ENCODE results near the gene SEMA6A.
"Not testable (repeated sequence)": the region's sequence is repeated elsewhere in the genome, so short reads cannot be mapped to it uniquely, and the experiment has no call there.

SEMA6A gene

GRCh38 chr5:116566251-116566650 lies 8.4 kb downstream of the SEMA6A start:
- H3K4me3 Mint-ChIP-seq: no peak overlapping the region
- no peaks in the 10 kb centered on the region for H3K9me3 Mint-ChIP-seq
- H3K36me3 Mint-ChIP-seq (ENCODE audit: low read depth): no peaks in the 10 kb centered on the region
- H3K4me1 Mint-ChIP-seq (ENCODE audit: low read depth): peaks cover 4% of the 10 kb centered on the region
- peaks cover 34% of the 10 kb centered on the region for H3K27me3 Mint-ChIP-seq
- H3K27ac Mint-ChIP-seq: no peak overlapping the region

GRCh38 chr5:116564756-116565490 lies 9.7 kb downstream of the SEMA6A start:
- H3K36me3 Mint-ChIP-seq (ENCODE audit: low read depth): no peaks in the 10 kb centered on the region
- no peak overlapping the region for H3K4me3 Mint-ChIP-seq
- peaks cover 4% of the 10 kb centered on the region for H3K4me1 Mint-ChIP-seq (ENCODE audit: low read depth)
- peaks cover 22% of the 10 kb centered on the region for H3K27me3 Mint-ChIP-seq
- H3K9me3 Mint-ChIP-seq: no peaks in the 10 kb centered on the region
- H3K27ac Mint-ChIP-seq: no peak overlapping the region

DNA sequence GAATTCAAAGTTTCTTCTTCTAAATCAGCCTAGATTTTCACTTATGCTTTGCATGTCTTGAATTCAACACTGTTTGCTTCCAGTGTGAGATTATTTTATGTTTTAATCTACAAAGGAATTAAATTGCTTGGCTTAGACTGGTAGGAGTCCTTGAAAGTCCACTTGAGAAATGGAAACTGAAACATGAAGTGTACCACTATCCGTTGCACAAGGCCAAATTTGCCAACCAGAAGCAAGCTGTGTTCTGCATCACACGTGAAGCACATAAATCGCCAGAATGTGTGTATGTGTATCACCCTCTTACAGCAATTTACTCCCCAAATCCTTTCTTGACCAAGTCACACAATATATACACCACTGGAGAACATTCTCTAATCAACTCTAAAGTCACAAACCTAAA lies 10.3 kb downstream of the SEMA6A start:
- H3K27ac Mint-ChIP-seq: no peak overlapping the region
- no peak overlapping the region for H3K4me3 Mint-ChIP-seq
- H3K9me3 Mint-ChIP-seq: no peaks in the 10 kb centered on the region
- H3K27me3 Mint-ChIP-seq: peaks cover 16% of the 10 kb centered on the region
- no peaks in the 10 kb centered on the region for H3K36me3 Mint-ChIP-seq (ENCODE audit: low read depth)
- H3K4me1 Mint-ChIP-seq (ENCODE audit: low read depth): peaks cover 4% of the 10 kb centered on the region

DNA sequence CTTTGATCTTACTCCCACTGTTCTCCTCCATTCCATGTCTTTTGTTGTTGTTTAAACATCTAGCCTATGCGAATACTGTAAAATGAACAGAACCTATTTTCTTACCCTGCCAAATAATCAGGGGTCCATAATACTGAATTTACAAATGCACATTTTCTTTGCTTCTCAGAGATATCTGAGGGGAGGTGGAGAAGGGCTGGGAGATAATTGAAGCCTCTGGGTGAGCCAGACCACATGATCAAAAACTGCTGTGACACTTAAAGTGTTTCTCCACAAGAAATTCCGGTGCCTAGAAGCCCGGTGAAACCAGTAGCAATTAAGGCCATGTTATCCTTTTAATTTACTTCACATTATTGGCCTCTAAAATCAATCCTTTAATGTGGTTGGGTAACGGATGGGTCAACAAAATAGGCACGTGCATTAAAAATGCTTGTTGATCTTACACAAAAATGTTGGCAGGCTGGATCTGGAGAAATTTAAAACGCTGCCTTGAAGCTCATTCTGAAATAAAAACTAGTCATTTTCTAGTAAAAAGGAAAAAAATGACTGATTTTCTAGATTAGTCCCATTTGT lies 10.8 kb downstream of the SEMA6A start:
- Mint-ChIP-seq H3K9me3 (no peaks in the 10 kb centered on the region), H3K4me3 (no peak overlapping the region), H3K36me3 (ENCODE audit: low read depth) (no peaks in the 10 kb centered on the region), H3K27me3 (peaks cover 11% of the 10 kb centered on the region), H3K4me1 (ENCODE audit: low read depth) (peaks cover 4% of the 10 kb centered on the region), H3K27ac (no peak overlapping the region)

GRCh38 chr5:116562669-116563068 lies 12.0 kb downstream of the SEMA6A start:
- Mint-ChIP-seq H3K27ac (no peak overlapping the region), H3K9me3 (no peaks in the 10 kb centered on the region), H3K27me3 (peaks cover 3% of the 10 kb centered on the region), H3K4me1 (ENCODE audit: low read depth) (peaks cover 4% of the 10 kb centered on the region), H3K4me3 (no peak overlapping the region), H3K36me3 (ENCODE audit: low read depth) (no peaks in the 10 kb centered on the region)

- H3K4me3 Mint-ChIP-seq: no peak overlapping the region
- no peaks in the 10 kb centered on the region for H3K9me3 Mint-ChIP-seq
- peaks cover 4% of the 10 kb centered on the region for H3K4me1 Mint-ChIP-seq (ENCODE audit: low read depth)
- H3K27me3 Mint-ChIP-seq: no peaks in the 10 kb centered on the region
- H3K36me3 Mint-ChIP-seq (ENCODE audit: low read depth): no peaks in the 10 kb centered on the region
- no peak overlapping the region for H3K27ac Mint-ChIP-seq
Observed at GRCh38 chr5:116561658-116562057, 13.0 kb downstream of the SEMA6A start.

DNA sequence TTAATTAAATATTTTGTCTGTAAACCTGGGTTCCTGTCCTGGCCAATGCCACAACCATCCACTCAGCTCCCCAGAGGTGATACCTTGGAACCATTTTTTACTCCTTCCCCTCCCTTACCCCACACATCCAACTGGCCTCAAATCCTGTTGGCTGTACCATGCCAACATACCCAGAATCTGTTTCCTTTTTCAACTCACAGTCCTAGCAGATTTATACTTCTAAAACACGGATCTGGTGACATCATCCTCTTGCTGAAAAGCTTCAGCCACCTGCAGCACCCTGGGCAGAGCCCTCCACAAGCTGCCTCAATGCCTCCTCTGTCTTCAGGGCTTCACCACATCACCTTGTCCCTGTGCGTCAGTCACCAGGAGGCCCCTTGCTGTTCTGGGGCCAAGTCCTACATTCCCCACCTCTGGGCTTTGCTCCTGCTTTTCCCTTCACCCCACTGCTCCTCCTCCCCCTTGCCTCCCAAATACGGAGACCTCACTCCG lies 14.9 kb downstream of the SEMA6A start:
- Mint-ChIP-seq H3K4me3 (no peak overlapping the region), H3K27ac (no peak overlapping the region), H3K36me3 (ENCODE audit: low read depth) (no peaks in the 10 kb centered on the region), H3K27me3 (no peaks in the 10 kb centered on the region), H3K4me1 (ENCODE audit: low read depth) (peaks cover 4% of the 10 kb centered on the region), H3K9me3 (no peaks in the 10 kb centered on the region)

DNA sequence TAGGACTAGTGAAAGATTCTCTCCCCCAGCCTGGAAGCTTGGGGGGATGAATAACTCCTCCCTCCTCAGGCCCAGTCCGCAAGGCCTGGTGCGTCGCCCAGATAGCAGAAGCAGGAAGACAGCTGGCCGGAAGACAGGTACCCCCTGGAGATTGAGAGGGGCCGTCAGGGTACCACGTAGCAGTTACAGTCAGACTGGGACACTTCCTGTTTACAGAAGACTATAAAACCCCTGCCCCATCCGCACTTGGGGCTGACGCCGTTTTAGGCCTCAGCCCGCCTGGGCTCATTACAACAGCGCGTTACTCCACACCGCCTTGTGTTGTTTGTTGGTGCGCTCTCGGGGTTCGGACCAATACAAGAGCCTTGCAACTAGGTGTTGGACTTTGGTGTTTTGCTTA lies 15.4 kb downstream of the SEMA6A start:
- H3K27ac Mint-ChIP-seq: no peak overlapping the region
- H3K4me1 Mint-ChIP-seq (ENCODE audit: low read depth): peaks cover 4% of the 10 kb centered on the region
- H3K4me3 Mint-ChIP-seq: no peak overlapping the region
- H3K27me3 Mint-ChIP-seq: no peaks in the 10 kb centered on the region
- no peaks in the 10 kb centered on the region for H3K36me3 Mint-ChIP-seq (ENCODE audit: low read depth)
- H3K9me3 Mint-ChIP-seq: no peaks in the 10 kb centered on the region

DNA sequence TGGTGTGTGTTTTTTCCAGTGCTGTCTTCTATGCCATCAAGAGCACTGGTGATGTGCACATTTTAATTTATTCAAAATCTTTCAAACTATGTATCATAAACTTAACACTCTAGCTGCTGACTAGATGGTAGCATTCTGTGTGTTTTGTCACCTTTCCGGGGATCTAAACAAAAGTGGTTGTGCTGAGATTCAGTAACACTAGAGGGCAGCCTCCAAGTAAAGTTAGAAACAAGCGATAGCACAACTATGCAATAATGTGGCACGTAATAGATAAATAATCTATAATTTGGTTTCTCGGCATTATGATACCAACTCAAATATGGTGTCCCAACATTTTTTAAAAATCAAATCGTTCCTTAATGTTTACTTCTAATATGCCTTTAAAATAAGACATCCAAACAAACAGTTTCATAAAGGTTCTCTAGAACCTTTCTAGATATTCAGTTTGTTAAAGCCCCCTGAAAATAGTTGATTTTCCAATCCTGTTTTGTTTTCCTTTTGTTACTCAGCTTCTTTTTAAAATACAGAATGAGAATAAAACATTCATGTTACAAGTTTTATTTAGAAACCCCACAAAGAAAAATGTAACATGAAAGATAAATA lies 16.9 kb downstream of the SEMA6A start:
- no peaks in the 10 kb centered on the region for H3K9me3 Mint-ChIP-seq
- no peak overlapping the region for H3K4me3 Mint-ChIP-seq
- H3K4me1 Mint-ChIP-seq (ENCODE audit: low read depth): peaks cover 4% of the 10 kb centered on the region
- no peaks in the 10 kb centered on the region for H3K27me3 Mint-ChIP-seq
- H3K36me3 Mint-ChIP-seq (ENCODE audit: low read depth): no peaks in the 10 kb centered on the region
- H3K27ac Mint-ChIP-seq: no peak overlapping the region

DNA sequence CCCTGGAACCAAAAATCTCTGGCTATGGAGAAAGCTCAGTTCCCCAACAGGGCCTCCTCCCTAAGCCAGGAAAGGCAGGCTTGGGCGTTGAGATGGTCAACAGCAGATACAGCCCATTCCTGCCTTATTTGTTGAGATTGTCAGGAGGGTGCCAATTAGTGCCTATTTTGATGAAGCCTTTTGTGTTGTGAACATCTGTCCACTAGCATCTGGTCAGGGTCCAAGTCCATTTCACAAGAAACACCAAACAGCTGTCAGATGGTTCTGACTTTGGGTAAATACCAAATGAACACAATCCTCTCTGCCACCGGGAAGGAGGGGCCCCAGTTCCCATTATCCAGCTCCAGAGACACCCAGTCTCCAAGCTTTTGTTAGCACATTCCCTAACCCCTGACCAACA lies 19.9 kb downstream of the SEMA6A start:
- H3K27me3 Mint-ChIP-seq: no peaks in the 10 kb centered on the region
- no peak overlapping the region for H3K27ac Mint-ChIP-seq
- no peaks in the 10 kb centered on the region for H3K4me1 Mint-ChIP-seq (ENCODE audit: low read depth)
- H3K9me3 Mint-ChIP-seq: no peaks in the 10 kb centered on the region
- H3K36me3 Mint-ChIP-seq (ENCODE audit: low read depth): no peaks in the 10 kb centered on the region
- no peak overlapping the region for H3K4me3 Mint-ChIP-seq

DNA sequence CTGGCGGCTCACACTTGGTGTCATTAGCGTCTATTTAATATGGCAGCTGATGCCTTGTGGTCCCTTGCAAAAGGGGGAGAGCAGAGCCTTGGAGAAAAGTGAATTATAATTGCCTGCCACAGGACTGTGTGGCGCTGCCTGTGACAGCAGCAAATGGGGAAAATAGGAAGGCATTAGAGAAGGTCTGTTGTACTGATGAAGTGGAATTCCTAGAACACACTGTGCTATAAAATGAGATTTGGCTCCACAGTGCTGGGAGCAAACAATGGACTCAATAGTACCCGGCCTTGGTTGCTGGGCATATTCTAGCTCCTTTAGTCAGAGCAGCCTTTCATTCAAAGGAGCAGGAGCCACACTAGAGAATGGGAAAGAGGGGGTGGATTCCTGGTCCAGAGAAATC lies 21.3 kb downstream of the SEMA6A start:
- Mint-ChIP-seq H3K27me3 (no peaks in the 10 kb centered on the region), H3K27ac (no peak overlapping the region), H3K9me3 (no peaks in the 10 kb centered on the region), H3K4me1 (ENCODE audit: low read depth) (no peaks in the 10 kb centered on the region), H3K36me3 (ENCODE audit: low read depth) (no peaks in the 10 kb centered on the region), H3K4me3 (no peak overlapping the region)

- H3K27me3 Mint-ChIP-seq: no peaks in the 10 kb centered on the region
- H3K4me3 Mint-ChIP-seq: no peak overlapping the region
- H3K9me3 Mint-ChIP-seq: peaks cover 9% of the 10 kb centered on the region
- no peaks in the 10 kb centered on the region for H3K4me1 Mint-ChIP-seq (ENCODE audit: low read depth)
- peaks cover 4% of the 10 kb centered on the region for H3K36me3 Mint-ChIP-seq (ENCODE audit: low read depth)
- no peak overlapping the region for H3K27ac Mint-ChIP-seq
Observed at GRCh38 chr5:116550082-116550481, 24.5 kb downstream of the SEMA6A start.

GRCh38 chr5:116546743-116547124 lies 27.9 kb downstream of the SEMA6A start:
- no peaks in the 10 kb centered on the region for H3K4me1 Mint-ChIP-seq (ENCODE audit: low read depth)
- H3K27me3 Mint-ChIP-seq: no peaks in the 10 kb centered on the region

DNA sequence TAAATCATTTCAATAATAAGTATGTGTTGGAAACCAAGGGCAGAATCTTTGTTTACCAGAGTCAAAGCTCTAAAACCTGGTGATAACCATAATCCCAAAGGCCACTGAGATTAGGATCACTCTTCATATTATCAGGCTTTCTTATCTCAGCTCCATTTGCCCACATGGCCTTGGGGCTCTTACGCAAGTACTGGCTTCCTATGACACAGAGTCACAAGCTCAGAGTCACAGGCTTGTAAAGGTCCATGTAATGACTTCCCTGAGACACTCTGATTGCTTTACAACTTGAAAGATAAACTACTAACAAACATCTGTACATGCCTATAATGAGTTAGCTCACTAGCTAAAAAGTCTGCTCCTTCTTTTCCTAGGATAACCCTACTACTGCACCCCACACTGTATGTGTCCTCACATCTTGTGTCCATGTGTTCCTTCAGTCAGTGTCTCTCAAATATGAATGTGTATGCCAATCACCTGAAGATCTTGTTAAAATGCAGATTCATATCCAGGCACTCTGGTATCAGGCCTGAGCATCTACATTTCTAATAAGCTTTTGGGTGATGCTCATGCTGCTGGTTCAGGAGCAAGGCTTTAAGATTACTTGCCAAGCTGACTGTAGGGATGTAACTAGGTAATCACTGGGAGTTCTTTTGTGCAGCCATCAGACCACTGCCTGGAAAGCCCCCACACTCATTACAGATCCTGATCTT lies 28.4 kb downstream of the SEMA6A start:
- H3K36me3 Mint-ChIP-seq (ENCODE audit: low read depth): peaks cover 4% of the 10 kb centered on the region
- H3K9me3 Mint-ChIP-seq: peaks cover 26% of the 10 kb centered on the region
- no peak overlapping the region for H3K27ac Mint-ChIP-seq
- H3K4me3 Mint-ChIP-seq: no peak overlapping the region
- no peaks in the 10 kb centered on the region for H3K27me3 Mint-ChIP-seq
- H3K4me1 Mint-ChIP-seq (ENCODE audit: low read depth): no peaks in the 10 kb centered on the region

More at GRCh38 chr5:116546743-116547124, 27.9 kb downstream of the SEMA6A start:
- Mint-ChIP-seq H3K36me3 (ENCODE audit: low read depth) (peaks cover 4% of the 10 kb centered on the region), H3K9me3 (peaks cover 26% of the 10 kb centered on the region), H3K4me3 (no peak overlapping the region), H3K27ac (no peak overlapping the region)

GRCh38 chr5:116545465-116545864 lies 29.2 kb downstream of the SEMA6A start:
- H3K9me3 Mint-ChIP-seq: peaks cover 26% of the 10 kb centered on the region
- H3K36me3 Mint-ChIP-seq (ENCODE audit: low read depth); H3K27me3 Mint-ChIP-seq; H3K4me1 Mint-ChIP-seq (ENCODE audit: low read depth); H3K4me3 Mint-ChIP-seq; H3K27ac Mint-ChIP-seq: not testable (repeated sequence)

Data from stimulated activated naive CD8-positive, alpha-beta T cell treated with anti-CD3 and anti-CD28 coated beads, Interleukin-15, Interleukin-2, amounts not matched to agents 100 ng/mL and 50 ng/mL, for 24 hours (primary cell).